Psoas muscle (tissue), 8 donors: ENCODE results near the gene LCNL1. TPM values are rescaled to one million over a fixed set of nuclear protein-coding genes. Genes with fewer than 3 reads are reported as not detected.

Source experiments
- ATAC-seq, 4 donors: fragments of 200-7000 bp; cut with Tn5 transposase; one replicate each; pipeline ENCODE4 v1.9.1; 2020; ENCODE audit warnings: moderate library complexity in 3 of 4, mild to moderate bottlenecking in 2 of 4
- DNase-seq, 2 donors: peaks; one replicate each; pipeline ENCODE4 v3.0.0-alpha.2; 2020
- H3K27ac ChIP-seq: fragments of 200-600 bp; one replicate; pipeline ENCODE4 v1.8.0; 2022
- H3K27me3 ChIP-seq, 3 donors: fragments of 200-600 bp in 1 of 3; one replicate each; pipeline versions ENCODE4 v1.6.1 to v1.8.0; 2013 to 2022; ENCODE audit warnings: low read length in 2 of 3, mild to moderate bottlenecking in 2 of 3, moderate library complexity in 1 of 3; ENCODE audit not compliant: insufficient read depth in 3 of 3
- H3K36me3 ChIP-seq, 2 donors: fragments of 200-600 bp in 1 of 2; one replicate each; pipeline versions ENCODE4 v1.6.1 to v1.8.0; 2013 to 2022; ENCODE audit warnings: low read depth in 1 of 2, mild to moderate bottlenecking in 1 of 2, moderate library complexity in 1 of 2; ENCODE audit not compliant: insufficient read depth in 1 of 2
- H3K4me1 ChIP-seq: fragments of 200-600 bp; one replicate; pipeline ENCODE4 v1.8.0; 2022
- H3K4me3 ChIP-seq: fragments of 200-600 bp; one replicate; pipeline ENCODE4 v1.8.0; 2022; ENCODE audit warnings: mild to moderate bottlenecking
- H3K9me3 ChIP-seq: fragments of 200-600 bp; one replicate; pipeline ENCODE4 v1.8.0; 2022
- WGBS, 3 donors: extraction: QIAGEN DNeasy Blood & Tissue Kit; methylation state at CpG; one replicate each; pipeline versions ENCODE4 v1.1.6 to v1.1.7; 2013; 5-methylcytosine and 5-hydroxymethylcytosine counted together
- intact Hi-C, 2 donors: fragments of 100-400 bp; cut with DNase I; formaldehyde crosslinking; loops; one replicate each; pipeline versions ENCODE4 v1.11.0 to v1.14.2; 2022
- polyA plus RNA-seq, 3 donors: library from polyadenylated mRNA; stranded (reverse); fragments of 200-250 nt; gene quantifications; one replicate each; pipeline ENCODE4 v1.2.3, GENCODE V29; 2013
- total RNA-seq, 4 donors: library from RNA; stranded (reverse); fragmentation: NEBNext Ultra II Directional in 2 of 4; extraction: Animal tissue kit (Norgen Biotek cat#: 25700) in 2 of 4; gene quantifications; one replicate each; pipeline versions ENCODE4 v1.2.1 to v1.2.4, GENCODE V29; 2021 to 2023
- TF ChIP-seq, protein P1 (sequence below): fragments of 200-600 bp; IDR thresholded peaks from one replicate; pipeline ENCODE4 v1.8.0; 2022; ENCODE audit warnings: antibody characterized with exemption
- donor health status: healthy with polysubstance abuse.
- donor health status: DM: no; HTN: no; CAD: no; lungs with moderate emphysema.
- donor health status: Bipolar disorder and iron deficiency.
- donor health status: healthy.
- donor health status: DM: yes; HTN: yes; CAD: no.
- donor health status: DM: no; HTN: no; CAD: no.
- donor health status: DM: no; HTN: no; CAD: no.
- donor health status: DM: yes; HTN: yes; CAD: no.

LCNL1 gene
- total and polyA plus RNA-seq, 7 donors, result 0.04 to 0.79 (median 0.14) TPM

DNA sequence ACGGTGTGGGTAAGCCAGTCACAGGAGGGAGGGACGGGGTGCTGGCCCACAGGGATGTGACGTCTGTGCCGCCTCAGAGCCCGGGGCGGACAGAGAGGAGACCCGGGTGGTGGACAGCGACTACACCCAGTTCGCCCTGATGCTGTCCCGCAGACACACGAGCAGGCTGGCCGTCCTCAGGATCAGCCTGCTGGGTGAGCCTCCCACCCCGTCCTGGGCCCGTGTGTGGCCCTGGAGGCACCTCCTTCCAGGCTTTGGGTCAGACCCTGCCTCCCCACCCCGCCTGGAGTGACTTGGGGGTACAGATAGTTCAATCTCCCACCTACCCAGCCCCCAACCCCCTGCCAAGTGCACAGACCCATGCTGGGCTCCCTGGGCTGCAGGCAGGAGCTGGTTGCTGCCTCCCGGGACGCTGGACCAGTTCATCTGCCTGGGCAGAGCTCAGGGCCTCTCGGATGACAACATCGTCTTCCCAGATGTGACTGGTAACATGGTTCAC, 29.0 kb upstream of the LCNL1 start:
- intact Hi-C loops, result loop anchor here in 1 of 2 donors (5.0 kb wide), 1 partner anchor 162 kb away; the partner anchor contains the start of gene TMEM141
- DNase-seq (no peak), ATAC-seq (no peak)
- TF ChIP-seq, protein P1, sequence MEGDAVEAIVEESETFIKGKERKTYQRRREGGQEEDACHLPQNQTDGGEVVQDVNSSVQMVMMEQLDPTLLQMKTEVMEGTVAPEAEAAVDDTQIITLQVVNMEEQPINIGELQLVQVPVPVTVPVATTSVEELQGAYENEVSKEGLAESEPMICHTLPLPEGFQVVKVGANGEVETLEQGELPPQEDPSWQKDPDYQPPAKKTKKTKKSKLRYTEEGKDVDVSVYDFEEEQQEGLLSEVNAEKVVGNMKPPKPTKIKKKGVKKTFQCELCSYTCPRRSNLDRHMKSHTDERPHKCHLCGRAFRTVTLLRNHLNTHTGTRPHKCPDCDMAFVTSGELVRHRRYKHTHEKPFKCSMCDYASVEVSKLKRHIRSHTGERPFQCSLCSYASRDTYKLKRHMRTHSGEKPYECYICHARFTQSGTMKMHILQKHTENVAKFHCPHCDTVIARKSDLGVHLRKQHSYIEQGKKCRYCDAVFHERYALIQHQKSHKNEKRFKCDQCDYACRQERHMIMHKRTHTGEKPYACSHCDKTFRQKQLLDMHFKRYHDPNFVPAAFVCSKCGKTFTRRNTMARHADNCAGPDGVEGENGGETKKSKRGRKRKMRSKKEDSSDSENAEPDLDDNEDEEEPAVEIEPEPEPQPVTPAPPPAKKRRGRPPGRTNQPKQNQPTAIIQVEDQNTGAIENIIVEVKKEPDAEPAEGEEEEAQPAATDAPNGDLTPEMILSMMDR, result no peak
- H3K4me3 ChIP-seq, result no peak overlapping the region
- no peaks in the 10 kb centered on the region for H3K27me3 ChIP-seq
- no peak overlapping the region for H3K27ac ChIP-seq
- H3K9me3 ChIP-seq, result no peaks in the 10 kb centered on the region
- WGBS, 3 donors, result 74 to 83% (median 79%) methylated on average over 19 of the region's 19 CpGs
- no peaks in the 10 kb centered on the region for H3K36me3 ChIP-seq
- peaks cover 4% of the 10 kb centered on the region for H3K4me1 ChIP-seq

DNA sequence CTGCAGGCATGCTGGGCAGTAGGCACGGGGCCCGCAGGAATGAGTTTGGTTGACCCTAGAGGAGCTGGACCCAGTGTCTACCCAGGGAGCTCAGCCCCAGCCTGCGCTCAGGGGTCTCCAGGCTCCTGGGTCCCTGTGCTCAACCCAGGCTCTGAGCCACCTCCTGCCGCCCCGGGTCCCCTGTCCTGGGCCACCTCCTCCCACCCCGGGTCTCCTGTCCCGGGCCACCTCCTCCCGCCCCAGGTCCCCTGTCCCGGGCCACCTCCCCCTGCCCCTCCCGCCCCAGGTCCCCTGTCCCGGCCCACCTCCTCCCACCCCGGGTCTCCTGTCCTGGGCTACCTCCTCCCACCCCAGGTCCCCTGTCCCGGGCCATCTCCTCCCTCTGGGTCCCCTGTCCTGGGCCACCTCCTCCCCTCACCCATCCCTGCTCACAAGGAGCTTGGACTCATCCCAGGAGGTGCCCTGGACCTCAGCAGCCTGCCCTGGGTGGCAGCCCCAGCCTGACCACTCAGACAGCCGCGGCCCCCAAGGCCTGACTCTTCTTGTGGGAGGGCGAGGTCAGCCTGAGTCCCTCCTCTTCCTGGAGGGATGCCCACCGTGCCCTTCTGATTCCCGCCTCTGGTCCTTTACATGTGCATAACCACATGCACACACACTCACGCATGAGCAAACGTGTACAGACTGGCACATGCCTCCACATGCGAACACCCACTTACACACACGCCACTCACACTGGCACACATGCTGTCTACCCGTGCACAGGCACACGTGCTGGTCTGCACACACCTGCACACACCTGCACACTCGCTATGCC, 28.3 kb upstream of the LCNL1 start:
- DNase-seq (no peak), ATAC-seq (no peak)
- Histone ChIP-seq H3K4me3 (no peak overlapping the region), H3K27me3 (peaks cover 0 to 1% (median 0%) of the 10 kb centered on the region in 3 donors), H3K27ac (no peak overlapping the region), H3K4me1 (peaks cover 4% of the 10 kb centered on the region), H3K9me3 (no peaks in the 10 kb centered on the region), H3K36me3 (no peaks in the 10 kb centered on the region)
- intact Hi-C loops, result loop anchor here in 1 of 2 donors (5.0 kb wide), 1 partner anchor 162 kb away; the partner anchor contains the start of gene TMEM141
- 82 to 93% (median 85%) methylated on average over 18 to 25 of the region's 25 CpGs for WGBS, 3 donors
- TF ChIP-seq, protein P1, result no peak

DNA sequence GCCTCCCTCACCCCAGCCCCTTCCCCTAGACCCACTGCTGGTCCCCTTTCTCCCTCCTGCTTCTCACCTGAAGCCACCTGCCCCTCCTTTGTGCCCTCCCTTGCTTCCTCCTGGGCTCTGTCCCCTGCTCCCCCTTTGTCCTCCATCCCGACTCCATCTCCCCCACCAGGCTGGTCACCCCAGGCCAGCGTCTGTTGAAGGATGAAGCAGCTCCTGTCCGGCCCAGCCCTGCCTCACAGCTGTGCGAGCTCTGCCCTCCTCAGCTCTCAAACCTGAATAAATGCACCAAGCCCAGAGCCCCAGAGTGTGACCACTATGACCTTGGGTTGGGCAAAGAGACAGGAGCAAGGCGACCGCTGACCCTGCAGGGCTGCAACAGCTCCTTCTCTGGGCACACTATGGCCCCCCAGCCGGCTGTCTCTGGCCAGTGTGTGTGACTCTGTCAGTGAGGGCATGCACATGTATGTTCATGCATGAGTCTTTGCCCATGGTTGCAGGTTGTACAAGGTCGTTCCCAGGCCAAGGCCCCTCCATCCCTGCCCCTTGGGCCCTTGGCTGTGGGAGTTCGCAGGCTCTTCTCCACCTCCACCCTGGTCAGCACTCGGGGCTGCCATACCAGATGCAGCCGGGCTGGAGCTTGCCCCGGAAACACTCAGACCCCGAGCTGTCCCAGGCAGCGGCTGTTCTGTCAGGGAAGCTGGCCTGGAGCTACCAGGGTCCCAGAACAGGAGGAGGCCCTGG, 27.4 kb upstream of the LCNL1 start:
- 78 to 90% (median 81%) methylated on average over 14 of the region's 14 CpGs for WGBS, 3 donors
- DNase-seq (no peak), ATAC-seq (no peak)
- H3K9me3 ChIP-seq, result no peaks in the 10 kb centered on the region
- no peak overlapping the region for H3K27ac ChIP-seq
- intact Hi-C loops, result no loop called here
- peaks cover 0 to 5% (median 0%) of the 10 kb centered on the region in 3 donors for H3K27me3 ChIP-seq
- H3K4me1 ChIP-seq, result peaks cover 4% of the 10 kb centered on the region
- no peak overlapping the region for H3K4me3 ChIP-seq
- TF ChIP-seq, protein P1, result no peak
- no peaks in the 10 kb centered on the region for H3K36me3 ChIP-seq

DNA sequence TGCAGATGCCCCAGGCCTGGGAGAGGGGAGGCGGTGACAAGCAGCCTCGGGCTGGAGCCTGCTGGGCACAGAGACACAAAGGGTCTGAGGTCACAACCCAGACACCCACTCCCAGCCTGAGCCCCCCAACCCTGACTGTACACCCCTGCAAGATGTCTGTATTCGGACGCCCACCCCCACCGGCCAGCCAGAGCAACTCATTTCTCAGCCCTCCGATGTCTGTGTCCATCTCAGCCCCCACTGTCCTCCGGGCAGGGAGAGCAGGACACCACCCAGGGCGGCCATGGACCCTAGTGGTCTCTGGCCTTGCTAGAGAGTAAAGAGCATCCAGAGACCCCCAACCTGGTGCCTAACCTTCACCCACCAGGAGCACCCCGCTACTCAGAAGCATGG, 26.9 kb upstream of the LCNL1 start:
- no peak for DNase-seq
- 88 to 96% (median 93%) methylated on average over 9 of the region's 9 CpGs for whole genome bisulfite sequencing, 3 donors
- Histone ChIP-seq H3K4me3 (no peak overlapping the region), H3K27ac (no peak overlapping the region), H3K36me3 (no peaks in the 10 kb centered on the region), H3K4me1 (no peaks in the 10 kb centered on the region), H3K27me3 (peaks cover 0 to 5% (median 0%) of the 10 kb centered on the region in 3 donors), H3K9me3 (no peaks in the 10 kb centered on the region)
- ATAC-seq, result no peak
- intact Hi-C loops, result no loop called here
- TF ChIP-seq, protein P1, result no peak
